Measurements from ENCODE around the gene DYSF.

Gene DYSF

DNA sequence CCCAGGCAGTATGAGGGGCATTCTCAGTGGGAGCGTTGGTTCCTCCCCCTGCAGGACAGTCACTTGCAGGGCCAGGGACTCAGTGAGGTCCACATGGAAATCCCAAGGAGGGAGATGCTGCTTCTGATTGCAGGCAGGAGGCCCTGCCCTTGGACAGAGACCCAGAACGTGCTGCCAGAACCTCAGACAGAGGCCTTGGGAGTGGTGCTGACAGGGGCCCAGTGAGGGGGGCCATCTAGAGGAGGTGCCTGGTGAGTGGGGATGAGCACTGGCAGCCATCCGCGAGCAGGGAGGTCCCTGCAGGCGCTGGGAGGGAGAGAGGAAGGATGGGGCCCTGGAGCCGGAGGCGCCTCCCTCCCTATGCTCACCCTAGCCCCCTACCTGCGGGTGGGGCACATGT, 133.1 kb downstream of the DYSF start:
- no peak for DNase-seq

DNA sequence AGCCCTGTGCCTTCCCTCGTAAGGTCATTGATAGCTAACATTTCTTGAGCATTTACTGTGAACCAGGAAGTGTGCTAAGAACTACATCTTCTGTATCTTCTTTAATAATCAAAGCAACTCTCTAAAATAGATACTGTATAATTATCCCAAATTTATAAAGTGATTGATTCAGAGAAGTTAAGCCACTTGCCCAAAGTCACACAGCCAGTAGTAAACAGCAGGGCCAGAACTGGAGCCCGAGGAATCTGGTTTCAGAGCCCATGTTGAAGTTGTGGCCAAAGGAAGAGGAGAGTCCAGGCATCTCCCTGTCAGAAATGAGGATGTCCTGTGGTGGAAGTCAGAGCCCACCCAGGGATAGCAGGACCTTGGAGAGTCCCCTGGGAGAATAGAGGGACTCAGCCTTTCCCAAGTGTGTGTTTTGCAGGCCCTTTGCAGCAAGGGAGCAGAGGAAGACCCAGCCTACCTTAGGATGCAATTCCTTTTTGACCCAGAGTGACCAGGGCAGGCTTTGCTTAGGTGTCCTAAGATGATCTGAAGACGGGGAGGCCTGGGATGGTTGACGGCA, 134.2 kb downstream of the DYSF start:
- no peak for DNase-seq

DNA sequence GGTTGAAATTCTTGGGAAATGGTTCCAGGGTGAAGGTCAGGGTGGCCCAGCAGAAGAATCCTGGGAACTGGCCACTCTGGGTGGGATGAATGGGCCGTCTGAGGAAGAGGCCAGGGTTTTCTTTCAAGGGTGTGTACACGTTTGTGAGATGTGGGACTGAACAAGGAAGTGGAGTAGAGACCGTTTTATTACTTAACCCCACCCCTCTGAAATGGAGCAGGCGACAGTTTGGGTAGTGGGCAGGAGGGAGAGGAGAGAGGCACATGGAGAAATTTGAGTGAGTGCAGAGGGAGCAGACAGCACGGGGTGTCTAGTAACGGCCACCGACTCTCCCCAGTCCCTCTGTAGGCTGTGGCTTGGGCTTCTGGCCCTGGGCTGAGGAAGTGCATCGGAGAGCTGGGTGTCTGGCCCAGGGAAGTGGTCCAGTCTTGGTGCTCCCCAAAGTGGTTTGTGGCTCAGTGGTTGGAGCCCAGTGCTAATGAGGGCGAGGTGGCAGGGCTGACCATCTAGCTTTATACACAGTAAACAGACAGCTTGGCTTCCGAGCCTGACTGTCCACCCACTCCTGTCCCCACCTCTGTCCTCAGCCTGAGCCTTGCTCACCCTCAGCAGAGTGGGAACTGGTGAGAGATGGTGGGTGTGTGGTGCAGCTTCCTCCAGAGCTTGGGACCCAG, 135.3 kb downstream of the DYSF start:
- DNase-seq: no peak

DNA sequence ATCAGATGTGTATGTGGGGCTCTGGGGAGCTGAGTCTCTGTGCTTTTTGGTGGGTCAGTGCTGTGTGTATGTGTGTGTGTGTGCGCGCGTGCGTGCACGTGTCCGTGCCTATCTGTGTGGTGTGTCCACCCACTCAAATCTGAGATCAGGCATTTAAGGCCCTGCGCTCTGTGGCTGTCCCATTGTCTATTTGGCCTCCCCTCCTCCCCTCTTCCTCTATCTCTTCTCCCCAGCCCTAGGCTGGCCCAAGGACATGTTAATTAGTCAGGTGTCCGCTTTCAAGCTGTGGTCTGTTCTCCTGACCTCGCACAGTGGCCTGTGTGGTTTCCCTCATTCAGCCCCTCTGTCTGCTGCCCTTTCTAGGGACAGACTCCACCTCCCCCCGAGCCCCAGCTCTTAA, 136.4 kb downstream of the DYSF start:
- DNase-seq: no peak

DNA sequence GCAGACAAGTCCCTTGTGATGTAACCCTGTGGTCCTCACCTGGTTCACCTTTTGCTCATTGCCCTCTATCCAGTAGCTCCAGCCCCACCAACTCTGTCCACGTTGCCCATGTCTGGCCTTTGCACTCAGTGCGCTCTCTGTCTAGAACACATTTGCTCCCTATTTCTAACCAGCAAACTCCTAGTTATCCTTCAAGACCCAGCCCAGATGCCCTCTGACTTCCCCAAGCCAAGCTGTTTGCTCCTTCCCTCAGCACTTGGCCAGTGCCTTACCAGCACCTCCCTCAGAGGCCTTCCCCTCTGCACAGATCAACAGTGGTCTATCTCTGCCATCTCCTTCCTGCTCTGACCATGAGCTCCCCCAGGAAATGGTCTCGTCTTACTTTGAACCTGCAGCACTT, 137.7 kb downstream of the DYSF start:
- DNase-seq: no peak

DNA sequence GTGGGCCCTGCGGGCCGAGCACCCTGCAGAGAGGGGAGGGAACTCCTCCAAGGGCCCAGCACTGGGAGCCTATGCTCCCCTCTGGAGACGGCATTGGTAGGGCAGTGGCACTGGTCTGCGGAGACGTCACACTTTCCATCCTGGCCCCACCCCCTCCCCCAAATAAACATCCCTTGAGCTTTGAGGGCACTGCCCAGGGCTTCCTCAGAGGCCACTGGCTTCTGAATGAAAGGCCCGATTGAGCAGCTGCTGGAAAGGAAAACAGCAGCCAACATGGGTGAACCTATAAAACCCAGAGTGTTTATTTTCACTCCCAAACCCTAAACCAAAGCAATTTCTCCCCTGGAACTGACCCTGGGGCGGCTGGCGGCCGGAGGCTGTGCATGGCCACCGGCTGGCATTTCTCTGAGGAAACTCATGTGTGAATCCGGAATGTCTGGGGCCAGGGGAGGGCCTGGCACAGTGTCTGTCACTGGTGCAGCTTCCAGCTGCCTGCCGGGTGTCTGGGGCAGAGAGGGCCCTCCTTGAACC, 138.9 kb downstream of the DYSF start:
- no peak for DNase-seq

DNA sequence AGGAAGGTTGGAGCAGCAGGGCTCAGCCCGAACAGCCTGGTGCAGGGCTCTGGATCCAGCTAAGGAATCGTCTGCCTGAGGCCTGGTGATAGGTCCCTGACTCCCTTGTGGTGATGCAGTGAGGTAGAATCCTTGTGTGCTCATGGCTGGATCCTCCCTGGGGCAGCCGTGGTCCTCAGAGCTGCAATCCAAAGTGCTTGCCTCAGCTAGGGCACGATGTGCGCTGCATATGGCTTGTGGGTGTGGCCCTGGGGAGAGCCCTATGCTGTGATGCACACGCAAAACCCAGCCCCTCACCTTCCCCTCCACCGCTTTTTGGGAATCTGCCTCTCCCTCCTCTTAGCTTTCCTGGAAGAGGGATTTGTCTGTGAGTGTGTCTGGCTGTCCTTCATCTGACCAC, 142.2 kb downstream of the DYSF start:
- DNase-seq: no peak

DNA sequence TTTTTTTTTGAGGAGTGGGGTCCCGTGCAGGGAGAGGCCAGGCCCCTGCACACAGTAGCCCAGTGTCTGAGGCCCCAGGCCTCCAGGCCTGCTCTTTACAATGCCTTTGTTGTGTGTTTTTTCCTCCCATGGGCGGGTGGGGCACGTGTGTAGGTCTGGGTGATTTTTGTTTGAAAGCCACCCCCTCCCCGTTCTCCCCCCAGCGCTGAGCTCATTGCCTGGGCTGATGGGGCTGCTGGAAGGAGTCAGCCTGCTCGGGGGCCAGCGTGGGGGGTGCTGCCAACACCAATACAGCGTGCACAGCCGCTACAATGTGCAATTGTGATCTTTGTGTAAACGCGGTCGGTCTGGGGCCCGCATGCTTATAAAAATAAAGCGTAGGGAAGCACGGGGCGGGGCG, 142.7 kb downstream of the DYSF start:
- DNase-seq: no peak

DNA sequence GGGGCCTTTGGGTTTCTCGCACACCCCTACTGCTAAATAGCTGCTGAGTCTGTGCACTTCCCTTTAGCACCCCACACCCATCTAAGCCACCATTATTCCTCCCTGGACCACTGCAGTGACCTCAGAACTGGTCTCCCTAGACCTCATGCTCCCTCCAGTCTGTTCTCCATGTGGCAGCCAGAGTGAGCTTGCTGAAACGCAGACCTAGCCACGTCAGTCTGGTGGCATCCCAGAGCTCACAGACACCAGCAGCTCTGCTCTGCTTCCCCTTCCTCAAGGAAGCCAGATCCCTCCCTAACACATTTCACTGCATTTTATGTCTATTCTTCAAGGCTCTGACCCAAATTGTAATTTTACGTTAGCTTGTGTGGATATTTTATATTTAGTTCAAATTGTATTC, 144.4 kb downstream of the DYSF start:
- no peak for DNase-seq

DNA sequence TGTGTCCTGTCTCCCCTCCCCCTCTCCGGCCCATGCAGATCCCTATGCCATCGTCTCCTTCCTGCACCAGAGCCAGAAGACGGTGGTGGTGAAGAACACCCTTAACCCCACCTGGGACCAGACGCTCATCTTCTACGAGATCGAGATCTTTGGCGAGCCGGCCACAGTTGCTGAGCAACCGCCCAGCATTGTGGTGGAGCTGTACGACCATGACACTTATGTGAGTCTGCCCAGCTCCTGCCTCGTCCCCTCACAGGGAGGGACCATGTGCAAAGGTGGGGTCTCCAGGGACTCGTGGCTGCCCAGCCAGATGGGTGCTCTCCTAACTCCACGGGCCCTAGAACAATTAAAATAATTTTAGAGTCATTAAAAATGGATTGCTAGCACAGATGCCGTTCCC, 145.2 kb downstream of the DYSF start:
- no peak for DNase-seq

DNA sequence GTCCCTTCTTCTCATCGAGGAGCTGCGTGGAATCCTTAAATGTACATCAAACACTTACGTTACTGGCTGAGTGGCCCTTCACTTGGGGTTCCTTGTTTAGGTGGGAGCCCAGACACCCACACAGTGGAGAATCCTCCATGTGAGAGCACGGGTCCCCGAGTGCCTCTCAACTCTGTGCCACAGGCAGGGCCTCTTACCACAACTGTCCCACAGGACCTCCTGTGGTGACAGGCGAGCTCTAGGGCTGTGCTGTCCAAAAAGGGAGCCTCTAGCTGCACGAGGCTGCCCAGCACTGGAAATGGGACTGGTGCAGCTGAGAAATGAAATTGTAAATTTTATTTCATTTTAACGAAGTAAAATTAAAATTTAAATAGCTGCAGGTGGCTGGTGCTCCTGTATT, 145.7 kb downstream of the DYSF start:
- no peak for DNase-seq

DNA sequence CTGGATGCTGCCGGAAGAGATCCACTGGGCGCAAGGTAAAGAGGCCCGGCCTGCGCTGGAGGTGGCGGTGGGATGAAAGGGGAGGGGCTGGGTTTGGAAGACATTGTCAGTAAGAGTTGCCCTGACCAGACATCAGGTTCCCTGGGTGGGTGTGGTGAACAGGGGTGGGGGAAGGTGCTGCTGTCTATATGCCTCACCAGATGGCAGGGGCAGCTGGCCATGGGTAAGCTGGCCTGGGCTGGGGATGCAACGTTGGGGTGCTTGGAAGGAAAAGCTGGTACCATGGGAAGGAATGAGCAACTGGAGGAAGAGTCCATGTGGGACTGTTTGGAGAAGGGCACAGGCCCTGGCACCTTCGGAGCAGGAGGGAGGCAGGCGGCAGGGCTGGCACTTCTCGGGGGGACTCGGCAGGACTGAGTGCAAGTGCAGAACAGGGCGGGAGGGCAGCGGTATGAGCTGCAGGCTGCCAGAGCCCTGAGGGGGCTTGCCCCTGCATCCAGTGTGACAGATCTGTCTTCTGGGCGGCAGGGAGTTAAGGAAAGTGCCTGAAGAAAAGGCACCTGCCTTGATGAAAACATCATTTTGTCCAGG, 146.4 kb downstream of the DYSF start:
- no peak for DNase-seq

DNA sequence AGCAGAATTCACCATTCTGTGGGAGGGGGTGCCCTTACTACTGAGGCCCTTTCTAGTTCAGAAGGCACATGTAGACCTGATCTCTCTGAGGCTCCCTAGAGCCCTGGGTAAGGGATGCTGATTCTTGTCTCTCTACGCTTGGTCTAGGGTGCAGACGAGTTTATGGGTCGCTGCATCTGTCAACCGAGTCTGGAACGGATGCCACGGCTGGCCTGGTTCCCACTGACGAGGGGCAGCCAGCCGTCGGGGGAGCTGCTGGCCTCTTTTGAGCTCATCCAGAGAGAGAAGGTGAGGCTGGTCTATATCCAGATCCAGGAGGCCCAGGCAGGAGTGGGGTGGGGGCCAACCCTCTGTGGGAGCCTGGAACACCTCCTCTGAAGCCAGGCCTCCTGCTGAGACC, 147.2 kb downstream of the DYSF start:
- no peak for DNase-seq

DNA sequence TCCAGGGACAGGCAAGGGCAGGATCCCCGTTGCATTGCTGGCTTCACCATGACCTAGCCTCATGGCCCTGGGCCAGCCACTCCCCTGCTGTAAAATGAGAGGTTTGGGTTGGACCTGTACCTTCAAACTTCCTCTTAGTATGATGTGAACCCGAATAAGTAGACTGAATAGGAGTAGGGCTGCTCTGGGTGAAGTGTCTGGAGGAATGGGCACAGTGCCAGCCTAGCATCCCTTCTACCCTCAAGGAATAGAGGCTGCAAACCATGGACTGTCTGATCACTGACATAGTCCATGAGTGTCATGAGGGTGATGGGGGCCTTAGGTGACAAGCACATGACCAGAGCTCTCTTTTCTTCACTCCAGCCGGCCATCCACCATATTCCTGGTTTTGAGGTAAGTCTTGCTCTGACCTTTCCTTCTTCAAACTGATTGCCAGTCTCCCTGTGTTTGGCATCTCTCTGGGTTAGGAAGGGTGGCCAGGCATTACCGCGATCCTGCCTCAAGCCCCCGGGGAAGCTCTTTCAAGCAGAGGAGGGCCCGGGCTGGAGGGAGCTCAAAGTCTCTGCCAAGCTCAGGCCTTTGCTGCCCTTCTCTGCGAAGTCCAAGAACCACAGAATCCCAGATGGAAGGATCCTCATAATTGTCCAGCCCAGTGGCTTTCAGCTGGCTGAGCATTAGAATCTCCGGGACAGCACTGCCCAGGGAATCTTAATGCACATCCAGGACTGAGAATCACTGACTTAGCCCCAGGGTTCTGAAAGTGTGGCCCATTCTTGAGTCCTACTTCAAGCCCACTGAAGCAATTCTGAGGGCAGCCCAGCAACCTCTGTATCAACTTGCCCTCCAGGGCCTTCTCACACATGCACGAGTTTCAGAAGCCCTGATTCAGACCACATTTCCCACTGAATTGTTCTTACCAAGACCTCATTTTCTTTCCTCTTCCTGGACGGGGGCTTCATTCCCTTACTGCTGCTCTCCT, 148.1 kb downstream of the DYSF start:
- DNase-seq: no peak

DNA sequence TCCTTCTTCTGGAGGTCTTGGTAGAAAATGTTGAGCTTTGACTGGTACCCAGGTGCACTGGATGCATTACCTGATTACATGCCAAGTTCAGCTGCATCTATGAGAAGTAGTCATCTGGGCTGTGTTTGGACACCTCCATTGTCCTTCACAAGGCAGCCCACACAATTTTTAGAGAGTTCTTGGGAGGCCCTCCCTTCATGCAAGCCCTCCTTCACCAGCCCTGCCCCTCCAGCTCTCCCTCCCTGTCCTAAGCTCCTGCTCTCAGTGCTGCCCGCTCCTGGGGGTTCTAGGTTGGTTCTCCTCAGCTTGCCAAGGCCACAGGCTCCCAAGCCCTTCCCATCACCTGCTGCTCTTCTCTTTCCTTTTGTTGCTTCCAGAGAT, 148.7 kb downstream of the DYSF start:
- no peak for DNase-seq

DNA sequence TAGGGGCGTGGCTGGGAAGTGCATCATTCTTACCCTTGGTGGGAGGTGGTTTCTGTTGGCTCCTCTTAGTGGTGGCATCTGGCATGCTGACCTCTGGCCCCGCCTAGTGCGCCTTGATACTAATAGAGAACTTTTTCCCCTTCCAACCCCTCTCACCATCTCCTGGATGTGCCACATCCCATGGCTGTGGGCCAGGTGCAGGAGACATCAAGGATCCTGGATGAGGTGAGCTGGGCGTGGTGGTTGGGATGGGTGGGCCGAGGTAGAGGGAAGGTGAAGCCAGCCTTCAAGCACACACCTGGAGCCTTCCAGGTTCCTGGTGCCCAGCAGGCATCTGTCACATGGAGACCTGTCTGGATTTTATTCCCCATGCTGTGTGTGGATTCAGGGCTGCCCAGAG, 149.2 kb downstream of the DYSF start:
- no peak for DNase-seq

DNA sequence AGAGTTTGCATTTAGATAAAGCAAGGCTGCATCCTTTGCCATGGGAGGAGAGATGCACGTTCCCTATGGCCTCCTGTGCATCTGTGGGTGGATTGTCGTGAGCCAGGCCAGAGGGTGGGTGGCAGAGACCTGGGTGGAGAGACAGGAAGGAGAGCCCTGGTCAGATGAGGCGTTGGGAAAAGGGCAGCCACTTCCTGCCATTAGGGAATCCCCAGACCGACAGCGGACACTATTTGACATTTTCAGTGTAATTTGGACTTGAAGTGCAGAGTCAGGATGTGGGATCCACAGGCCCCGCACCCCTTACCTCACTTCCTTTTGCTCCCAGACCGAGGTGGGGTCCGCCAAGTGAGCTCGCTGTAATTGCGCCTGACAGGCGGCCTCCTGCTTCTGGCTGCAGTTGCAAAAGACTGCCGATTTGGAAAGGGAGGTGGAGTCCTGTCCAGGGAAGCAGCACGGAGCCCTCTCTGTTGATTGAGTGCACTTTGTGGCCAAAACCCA, 150.0 kb downstream of the DYSF start:
- DNase-seq: no peak

DNA sequence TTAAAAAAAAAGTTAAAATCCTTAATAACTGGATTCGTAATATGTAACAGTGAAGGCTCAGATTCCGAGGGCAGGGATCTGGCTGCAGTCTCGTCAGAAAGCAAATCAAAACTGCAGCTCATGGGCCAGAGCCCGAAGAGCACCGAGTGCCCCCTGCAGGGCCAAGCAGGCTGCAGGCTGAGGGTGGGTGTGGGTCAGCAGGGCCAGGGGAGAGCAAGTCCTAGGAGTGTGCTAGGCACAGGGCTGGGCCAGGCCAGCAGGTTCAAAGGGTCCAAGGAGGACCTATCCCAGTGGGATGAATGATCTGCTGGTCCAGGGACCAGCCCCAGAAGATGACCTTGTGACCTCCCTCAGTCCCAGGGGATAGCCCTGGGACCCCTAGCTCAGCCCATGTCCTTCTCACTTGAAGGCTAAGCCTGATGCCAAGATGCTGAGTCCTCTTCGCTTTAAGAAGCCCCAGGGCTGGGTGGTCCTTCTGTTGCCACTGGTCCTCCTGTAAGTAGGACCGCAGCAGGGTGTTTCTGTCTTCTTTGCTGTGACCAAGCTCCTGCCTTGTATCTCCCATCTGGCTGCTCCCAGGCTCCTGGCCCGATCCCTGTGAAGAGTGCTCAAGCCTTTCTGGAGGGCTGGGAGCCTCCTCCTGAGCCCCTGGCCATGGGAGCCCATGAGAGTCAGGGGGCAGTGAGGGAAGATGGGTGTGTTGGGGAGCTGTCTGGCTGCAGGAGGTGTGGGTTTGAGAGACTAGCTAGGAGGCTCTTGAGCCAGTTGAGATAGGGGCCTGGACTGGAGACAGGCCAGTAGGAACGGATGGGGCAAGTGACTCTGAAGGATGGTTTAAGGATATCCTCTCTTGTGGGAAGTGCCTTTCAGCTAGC, 150.7 kb downstream of the DYSF start:
- no peak for DNase-seq

DNA sequence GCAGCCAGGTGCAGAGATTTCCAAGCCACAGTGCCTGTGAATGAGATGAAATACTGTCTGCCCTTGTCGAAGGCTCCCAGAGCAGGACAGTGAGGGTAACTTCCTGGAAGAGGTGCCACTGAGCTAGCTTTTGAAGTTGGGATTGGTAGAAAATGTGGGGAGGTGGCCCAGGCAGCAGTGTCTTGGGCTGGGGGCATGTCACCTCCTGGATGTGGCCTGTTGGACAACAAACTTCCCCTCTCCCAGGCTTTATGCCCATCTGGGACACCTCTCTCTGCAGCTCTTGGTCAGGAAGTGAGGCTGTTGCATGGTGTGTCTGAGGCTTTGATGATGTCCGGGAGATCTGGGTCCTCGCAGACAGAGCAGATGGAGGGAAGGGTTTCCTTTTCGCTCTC, 151.4 kb downstream of the DYSF start:
- no peak for DNase-seq

DNA sequence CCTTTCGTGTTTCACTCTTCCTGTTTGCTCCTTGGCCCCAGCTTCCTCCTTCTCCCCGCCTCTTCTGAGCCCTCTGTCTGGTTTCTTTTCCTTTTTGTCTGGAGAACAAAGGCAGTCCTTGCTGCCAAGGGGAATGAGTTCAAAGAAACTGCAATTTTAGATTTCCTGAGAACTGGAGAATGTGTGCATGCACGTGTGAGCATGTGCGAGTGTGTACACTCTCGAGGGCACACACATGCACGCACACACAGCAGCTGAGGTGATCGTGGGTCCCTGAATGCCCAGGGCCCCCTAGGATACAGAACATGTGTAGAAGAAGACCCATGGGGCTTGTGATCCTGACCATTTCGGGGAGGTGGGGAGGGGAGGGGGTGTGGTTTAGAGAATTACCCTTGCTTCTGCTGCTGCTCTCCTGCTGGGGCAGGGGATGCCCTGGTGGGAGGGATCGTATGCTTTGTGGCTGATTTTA, 151.8 kb downstream of the DYSF start:
- no peak for DNase-seq

DNA sequence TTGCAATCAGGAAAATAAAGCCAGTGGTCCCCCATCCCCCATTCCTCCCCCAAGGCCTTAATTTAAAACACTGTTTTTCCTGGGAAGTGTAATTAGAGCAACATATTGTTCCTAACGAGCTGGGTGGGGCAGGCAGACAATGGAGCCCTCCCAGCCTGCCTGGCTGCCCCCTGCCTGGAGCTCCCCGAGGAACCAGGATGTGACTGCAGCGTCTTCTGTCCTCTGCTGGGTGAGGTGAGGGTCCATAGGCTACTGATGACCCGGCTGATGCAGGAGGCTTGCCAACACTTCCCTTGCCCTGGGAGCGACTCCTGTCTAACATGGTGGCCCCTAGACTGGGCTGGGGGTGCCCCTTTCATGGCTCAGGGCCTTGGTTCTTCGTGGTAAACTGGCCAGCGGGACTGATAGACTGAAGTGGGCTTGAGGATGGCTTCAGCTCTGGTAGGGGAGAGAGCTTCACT, 152.4 kb downstream of the DYSF start:
- DNase-seq: no peak

DNA sequence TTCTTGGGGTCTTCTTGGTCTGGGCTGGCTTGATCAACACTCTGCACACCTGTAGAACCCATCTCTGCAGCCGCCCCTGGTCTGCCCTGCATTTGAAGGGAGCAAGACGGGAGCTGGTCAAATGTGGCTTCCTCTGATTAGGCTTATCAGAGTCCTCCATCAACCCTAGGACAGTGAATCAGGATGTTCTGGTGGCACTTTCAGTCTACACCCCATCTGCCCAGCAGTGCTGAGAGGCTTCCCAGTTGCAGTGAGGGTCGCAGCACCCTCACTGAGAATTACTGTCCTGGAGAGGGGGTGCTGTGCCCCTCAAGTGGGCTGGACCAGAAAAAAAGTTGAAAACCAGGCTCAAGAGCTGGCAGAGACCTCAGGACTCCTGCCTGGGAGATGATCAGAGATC, 152.9 kb downstream of the DYSF start:
- DNase-seq: no peak

Measured in activated T-cell treated with anti-CD3 and anti-CD28 coated beads for 4 hours (primary cell).